DND-41 (cell line): ENCODE measurements around the gene KATNAL1.

Experiments
- ATAC-seq: fragments of 200-7000 bp; cut with Tn5 transposase; 3 replicates; pipeline ENCODE4 v1.9.1; 2021; ENCODE audit warnings: low read depth; ENCODE audit not compliant: insufficient read depth
- DNase-seq: peaks from one replicate; pipeline ENCODE4 v3.0.0-alpha.2; 2020
- H2AFZ ChIP-seq: 2 replicates; pipeline ENCODE4 v1.6.0; 2012; ENCODE audit warnings: low read depth, low read length
- H3K27ac ChIP-seq: 2 replicates; pipeline ENCODE4 v1.5.1; 2012; ENCODE audit warnings: low read length, inconsistent platforms
- H3K27me3 ChIP-seq: fragments of 200-600 bp; sonication (generic); 2 replicates; pipeline ENCODE4 v1.6.0; 2012; ENCODE audit warnings: low read length, mild to moderate bottlenecking, inconsistent platforms; ENCODE audit not compliant: insufficient read depth, poor library complexity
- H3K36me3 ChIP-seq: 2 replicates; pipeline ENCODE4 v1.5.1; 2012; ENCODE audit warnings: low read length, inconsistent platforms; ENCODE audit not compliant: insufficient read depth
- H3K4me1 ChIP-seq: 2 replicates; pipeline ENCODE4 v1.5.1; 2012; ENCODE audit warnings: mild to moderate bottlenecking, low read length; ENCODE audit not compliant: insufficient read depth
- H3K4me2 ChIP-seq: 2 replicates; pipeline ENCODE4 v1.6.0; 2012; ENCODE audit warnings: mild to moderate bottlenecking, moderate library complexity, low read length, inconsistent platforms; ENCODE audit not compliant: insufficient read depth
- H3K4me3 ChIP-seq, 2 experiments: fragments of 200-600 bp in 1 of 2; shearing (Covaris generic) in 1 of 2; 2 replicates each; pipeline ENCODE4 v1.5.1; 2012 to 2016; ENCODE audit warnings: inconsistent platforms in 2 of 2, low read length in 2 of 2, mild to moderate bottlenecking in 2 of 2, low read depth in 1 of 2, moderate library complexity in 1 of 2
- H3K79me2 ChIP-seq: 2 replicates; pipeline ENCODE4 v1.6.0; 2012; ENCODE audit warnings: low read length, inconsistent platforms; ENCODE audit not compliant: insufficient read depth
- H3K9ac ChIP-seq: 2 replicates; pipeline ENCODE4 v1.6.0; 2012; ENCODE audit warnings: low read depth, mild to moderate bottlenecking, inconsistent platforms, low read length, moderate library complexity
- H3K9me3 ChIP-seq: 2 replicates; pipeline ENCODE4 v1.5.1; 2012; ENCODE audit warnings: low read length, moderate library complexity, mild to moderate bottlenecking, inconsistent platforms; ENCODE audit not compliant: insufficient read depth, severe bottlenecking
- H4K20me1 ChIP-seq: 2 replicates; pipeline ENCODE4 v1.6.0; 2012; ENCODE audit warnings: low read length; ENCODE audit not compliant: insufficient read depth
- EZH2 ChIP-seq: IDR thresholded peaks from 3 replicates; pipeline ENCODE4 v1.6.1; 2012; ENCODE audit warnings: borderline replicate concordance, low read depth, mild to moderate bottlenecking, moderate library complexity, low read length, inconsistent platforms; ENCODE audit not compliant: severe bottlenecking
- TF ChIP-seq, protein P1 (sequence below): IDR thresholded peaks from 2 replicates; pipeline ENCODE4 v1.5.1; 2012; ENCODE audit warnings: borderline replicate concordance, low read length, moderate library complexity, mild to moderate bottlenecking; ENCODE audit not compliant: poor library complexity, severe bottlenecking; ENCODE audit errors: extremely low read depth

The KATNAL1 gene

GRCh38 chr13:30235216-30235615 lies 72.1 kb downstream of the KATNAL1 start:
- no peak for DNase-seq
- Histone ChIP-seq H3K9me3 (no peaks in the 10 kb centered on the region), H3K27me3 (no peaks in the 10 kb centered on the region), H3K27ac (no peak overlapping the region), H3K9ac (no peak overlapping the region), H3K4me2 (no peak overlapping the region), H3K4me1 (no peaks in the 10 kb centered on the region), H2AFZ (no peak overlapping the region), H3K4me3 (no peak overlapping the region), H3K36me3 (peaks cover 61% of the 10 kb centered on the region), H4K20me1 (no peaks in the 10 kb centered on the region), H3K79me2 (no peaks in the 10 kb centered on the region)
- no peak for ATAC-seq
- TF ChIP-seq, protein P1, sequence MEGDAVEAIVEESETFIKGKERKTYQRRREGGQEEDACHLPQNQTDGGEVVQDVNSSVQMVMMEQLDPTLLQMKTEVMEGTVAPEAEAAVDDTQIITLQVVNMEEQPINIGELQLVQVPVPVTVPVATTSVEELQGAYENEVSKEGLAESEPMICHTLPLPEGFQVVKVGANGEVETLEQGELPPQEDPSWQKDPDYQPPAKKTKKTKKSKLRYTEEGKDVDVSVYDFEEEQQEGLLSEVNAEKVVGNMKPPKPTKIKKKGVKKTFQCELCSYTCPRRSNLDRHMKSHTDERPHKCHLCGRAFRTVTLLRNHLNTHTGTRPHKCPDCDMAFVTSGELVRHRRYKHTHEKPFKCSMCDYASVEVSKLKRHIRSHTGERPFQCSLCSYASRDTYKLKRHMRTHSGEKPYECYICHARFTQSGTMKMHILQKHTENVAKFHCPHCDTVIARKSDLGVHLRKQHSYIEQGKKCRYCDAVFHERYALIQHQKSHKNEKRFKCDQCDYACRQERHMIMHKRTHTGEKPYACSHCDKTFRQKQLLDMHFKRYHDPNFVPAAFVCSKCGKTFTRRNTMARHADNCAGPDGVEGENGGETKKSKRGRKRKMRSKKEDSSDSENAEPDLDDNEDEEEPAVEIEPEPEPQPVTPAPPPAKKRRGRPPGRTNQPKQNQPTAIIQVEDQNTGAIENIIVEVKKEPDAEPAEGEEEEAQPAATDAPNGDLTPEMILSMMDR = no peak
- no peak for TF ChIP-seq EZH2

- no peak overlapping the region for H3K9ac ChIP-seq
- no peak overlapping the region for H2AFZ ChIP-seq
- no peaks in the 10 kb centered on the region for H4K20me1 ChIP-seq
- H3K4me3 ChIP-seq = no peak overlapping the region
- H3K36me3 ChIP-seq = peaks cover 60% of the 10 kb centered on the region
- ATAC-seq (no peak), DNase-seq (no peak)
- no peak for TF ChIP-seq EZH2
- TF ChIP-seq, protein P1 = no peak
- H3K9me3 ChIP-seq = no peaks in the 10 kb centered on the region
- no peak overlapping the region for H3K4me2 ChIP-seq
- no peaks in the 10 kb centered on the region for H3K4me1 ChIP-seq
- H3K79me2 ChIP-seq = no peaks in the 10 kb centered on the region
- H3K27ac ChIP-seq = no peak overlapping the region
- no peaks in the 10 kb centered on the region for H3K27me3 ChIP-seq
These were observed 72.7 kb downstream of the KATNAL1 start for GRCh38 chr13:30234619-30235162.

GRCh38 chr13:30224732-30225131 lies 82.6 kb downstream of the KATNAL1 start:
- H3K9me3 ChIP-seq = peaks cover 28% of the 10 kb centered on the region
- H3K9ac ChIP-seq = no peak overlapping the region
- H2AFZ ChIP-seq = no peak overlapping the region
- DNase-seq = no peak
- H4K20me1 ChIP-seq = no peaks in the 10 kb centered on the region
- no peaks in the 10 kb centered on the region for H3K27me3 ChIP-seq
- H3K36me3 ChIP-seq = peaks cover 88% of the 10 kb centered on the region
- no peaks in the 10 kb centered on the region for H3K4me1 ChIP-seq
- ATAC-seq = no peak
- no peak overlapping the region for H3K27ac ChIP-seq
- H3K4me2 ChIP-seq = no peak overlapping the region
- TF ChIP-seq, protein P1 = no peak
- TF ChIP-seq EZH2 = no peak
- no peak overlapping the region for H3K4me3 ChIP-seq
- peaks cover 6% of the 10 kb centered on the region; the same call in 1 of the 2 replicates for H3K79me2 ChIP-seq

DNA sequence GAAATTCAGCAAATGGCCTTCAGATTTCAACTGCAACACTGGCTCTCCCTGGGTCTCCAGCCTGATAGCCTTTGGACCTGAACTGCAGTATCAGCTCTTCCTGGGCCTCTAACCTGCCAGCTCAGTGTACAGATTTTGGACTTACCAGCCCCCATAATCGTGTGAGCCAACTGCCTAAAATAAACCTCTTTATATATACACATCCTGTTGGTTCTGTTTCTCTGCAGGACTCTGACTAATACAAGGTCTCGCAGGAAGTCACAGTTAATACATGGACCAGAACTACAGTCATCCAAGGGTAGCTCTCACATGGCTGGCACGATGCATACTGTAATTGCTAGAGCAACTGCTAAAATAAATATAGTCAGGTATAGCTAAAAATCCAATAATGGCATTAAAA lies 85.1 kb downstream of the KATNAL1 start:
- ATAC-seq = no peak
- Histone ChIP-seq H3K4me3 (no peak overlapping the region), H3K4me1 (no peaks in the 10 kb centered on the region), H3K36me3 (peaks cover 84% of the 10 kb centered on the region), H3K27me3 (no peaks in the 10 kb centered on the region), H3K9me3 (peaks cover 27% of the 10 kb centered on the region), H3K79me2 (peaks cover 10% of the 10 kb centered on the region; the same call in 1 of the 2 replicates), H3K27ac (no peak overlapping the region), H3K9ac (no peak overlapping the region), H2AFZ (no peak overlapping the region), H4K20me1 (no peaks in the 10 kb centered on the region), H3K4me2 (no peak overlapping the region)
- TF ChIP-seq, protein P1 = no peak
- no peak for TF ChIP-seq EZH2
- DNase-seq = no peak
